Ecto neural progenitor cell (in vitro differentiated cells): ENCODE data around the gene SYT3.

Experiments
- DNase-seq: peaks from one replicate; pipeline ENCODE4 v3.0.0-alpha.2; 2018; ENCODE audit warnings: low spot score

The SYT3 gene

GRCh38 chr19:50661766-50662650 lies 22.3 kb upstream of the SYT3 start:
- DNase-seq, result no peak

- no peak for DNase-seq
Measured at GRCh38 chr19:50661023-50661422, 21.3 kb upstream of the SYT3 start.

GRCh38 chr19:50660088-50660366 lies 20.3 kb upstream of the SYT3 start:
- DNase-seq, result peak; percentile 75

GRCh38 chr19:50659318-50660087 lies 19.8 kb upstream of the SYT3 start:
- DNase-seq, result peak; percentile 67

- peak; percentile 96 for DNase-seq
Measured at GRCh38 chr19:50658441-50659317, 19.0 kb upstream of the SYT3 start.

- peak; percentile 99 for DNase-seq
Measured at GRCh38 chr19:50657712-50658440, 18.2 kb upstream of the SYT3 start.

- no peak for DNase-seq
Measured at GRCh38 chr19:50657222-50657669, 17.6 kb upstream of the SYT3 start.

GRCh38 chr19:50654882-50655281 lies 15.2 kb upstream of the SYT3 start:
- DNase-seq, result no peak

- DNase-seq, result no peak
Measured at GRCh38 chr19:50652722-50653121, 13.0 kb upstream of the SYT3 start.

GRCh38 chr19:50651174-50651573 lies 11.5 kb upstream of the SYT3 start:
- DNase-seq, result no peak

- peak; percentile 82 for DNase-seq
Measured at GRCh38 chr19:50649433-50650391, 10.0 kb upstream of the SYT3 start, which contains the start of gene C19orf81. C19orf81 (plus strand) TSS chr19:50649445; CDS start chr19:50649445, 0 bp downstream.

- DNase-seq, result no peak
Measured at GRCh38 chr19:50648659-50649058, 9.0 kb upstream of the SYT3 start.

GRCh38 chr19:50647879-50648615 lies 8.4 kb upstream of the SYT3 start:
- no peak for DNase-seq

- DNase-seq, result no peak
Measured at GRCh38 chr19:50646074-50646807, 6.6 kb upstream of the SYT3 start.

- DNase-seq, result no peak
Measured at GRCh38 chr19:50645107-50645506, 5.4 kb upstream of the SYT3 start.

GRCh38 chr19:50644315-50644915 lies 4.7 kb upstream of the SYT3 start:
- no peak for DNase-seq

GRCh38 chr19:50640368-50640767 lies 687 bp upstream of the SYT3 start:
- no peak for DNase-seq

- DNase-seq, result no peak
Measured at GRCh38 chr19:50638600-50638999, 1.1 kb downstream of the SYT3 start.
